OCI-LY3 (cell line): ENCODE data around the gene ANXA4.
"Not testable (repeated sequence)": the region's sequence is repeated elsewhere in the genome, so short reads cannot be mapped to it uniquely, and the experiment has no call there.

ENCODE experiments used
- H2AFZ ChIP-seq: fragments of 200-600, 300-600 bp; shearing (Covaris generic); 2 replicates; pipeline ENCODE4 v1.6.0; 2014; ENCODE audit warnings: antibody characterized with exemption, low read depth, low read length
- H3K27ac ChIP-seq: fragments of 200-600, 300-600 bp; sonication (generic); 2 replicates; pipeline ENCODE4 v1.5.1; 2014; ENCODE audit warnings: mild to moderate bottlenecking, low read length, moderate library complexity, mixed read lengths
- H3K27me3 ChIP-seq: fragments of 200-600, 300-600 bp; sonication (generic); 2 replicates; pipeline ENCODE4 v1.6.1; 2014; ENCODE audit warnings: low read depth, low read length, mixed read lengths
- H3K36me3 ChIP-seq: fragments of 200-600, 300-600 bp; sonication (generic); replicated peaks from 2 replicates; pipeline ENCODE3; 2014; ENCODE audit warnings: low read depth, low read length, mixed read lengths
- H3K4me1 ChIP-seq: fragments of 300-600, 200-600 bp; sonication (generic); 2 replicates; pipeline ENCODE4 v1.6.1; 2014; ENCODE audit warnings: low read length, mixed read lengths
- H3K4me2 ChIP-seq: fragments of 200-600, 300-600 bp; sonication (generic); 2 replicates; pipeline ENCODE4 v1.6.1; 2014; ENCODE audit warnings: low read length, mixed read lengths
- H3K4me3 ChIP-seq: fragments of 300-600, 200-600 bp; sonication (generic); 2 replicates; pipeline ENCODE4 v1.5.1; 2014; ENCODE audit warnings: antibody characterized with exemption, mild to moderate bottlenecking, low read length, moderate library complexity
- H3K79me2 ChIP-seq: fragments of 300-600, 200-600 bp; shearing (Covaris generic); 2 replicates; pipeline ENCODE4 v1.6.1; 2014; ENCODE audit warnings: mild to moderate bottlenecking, low read length, mixed read lengths
- H3K9ac ChIP-seq: fragments of 300-600, 200-600 bp; shearing (Covaris generic); 2 replicates; pipeline ENCODE4 v1.6.0; 2014; ENCODE audit warnings: mild to moderate bottlenecking, low read length, moderate library complexity
- H3K9me3 ChIP-seq: fragments of 200-600, 300-600 bp; shearing (Covaris generic); 2 replicates; pipeline ENCODE4 v1.6.1; 2014; ENCODE audit warnings: low read length, mixed read lengths; ENCODE audit not compliant: insufficient read depth
- H4K20me1 ChIP-seq: fragments of 200-600, 300-600 bp; sonication (generic); 2 replicates; pipeline ENCODE4 v1.6.1; 2016; ENCODE audit warnings: low read length, mixed read lengths; ENCODE audit not compliant: insufficient read depth
- CTCF ChIP-seq: fragments of 200-600, 300-600 bp; sonication (generic); IDR thresholded peaks from 2 replicates; pipeline ENCODE4 v1.5.1; 2014; ENCODE audit warnings: antibody characterized with exemption, low read length, low read depth
- EZH2phosphoT487 ChIP-seq: fragments of 200-600 bp; shearing (Covaris generic); IDR thresholded peaks from 2 replicates; pipeline ENCODE4 v1.6.1; 2018; ENCODE audit warnings: antibody characterized with exemption, mixed run types, low read depth

Gene ANXA4

DNA sequence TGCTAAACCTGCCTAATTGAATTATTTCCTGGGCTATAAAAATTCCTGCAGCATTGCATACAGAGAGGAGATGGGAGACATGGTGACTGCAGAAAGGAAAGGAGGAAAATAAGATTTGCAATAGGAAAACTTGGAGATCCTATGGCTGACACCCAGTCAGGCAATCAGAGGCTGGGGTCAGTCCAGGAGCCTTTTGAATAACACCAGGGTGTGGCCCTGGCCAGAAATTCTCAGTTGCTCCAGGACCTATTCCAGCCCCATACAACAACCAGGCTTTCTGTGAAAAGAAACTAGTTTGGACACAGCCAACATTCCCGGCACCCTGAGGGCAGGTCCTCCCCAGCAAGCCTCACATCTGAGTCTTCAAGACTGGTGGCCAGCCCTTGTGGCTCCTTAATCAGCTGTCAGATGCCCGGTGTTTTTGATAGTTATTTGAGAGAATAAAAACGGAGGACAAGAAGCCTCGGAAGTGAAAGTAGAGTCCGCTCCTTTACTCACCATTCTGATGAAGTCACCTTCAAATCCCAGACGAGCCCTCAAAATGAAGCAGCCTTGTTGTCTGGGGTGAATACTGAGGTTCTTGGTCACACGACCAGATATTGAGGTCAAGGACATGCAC lies 56.5 kb downstream of the ANXA4 start:
- H3K4me3 ChIP-seq, result peak overlapping the region; percentile 66
- H3K27me3 ChIP-seq, result peaks cover 13% of the 10 kb centered on the region
- no peak overlapping the region for H2AFZ ChIP-seq
- peak overlapping the region; percentile 80 for H3K4me2 ChIP-seq
- H3K4me1 ChIP-seq, result peaks cover 41% of the 10 kb centered on the region
- H3K27ac ChIP-seq, result no peak overlapping the region
- H3K36me3 ChIP-seq, result no peaks in the 10 kb centered on the region
- H3K9ac ChIP-seq, result peak overlapping the region; percentile 9; the same call in 1 of the 2 replicates
- TF ChIP-seq CTCF, result no peak
- TF ChIP-seq EZH2phosphoT487, result no peak
- H4K20me1 ChIP-seq, result no peaks in the 10 kb centered on the region
- H3K9me3 ChIP-seq, result no peaks in the 10 kb centered on the region
- no peaks in the 10 kb centered on the region for H3K79me2 ChIP-seq

GRCh38 chr2:69798909-69799526 lies 57.1 kb downstream of the ANXA4 start:
- no peak overlapping the region for H2AFZ ChIP-seq
- H3K27ac ChIP-seq, result no peak overlapping the region
- peak overlapping the region; percentile 80 for H3K4me2 ChIP-seq
- H3K4me1 ChIP-seq, result peaks cover 46% of the 10 kb centered on the region
- no peaks in the 10 kb centered on the region for H4K20me1 ChIP-seq
- peak overlapping the region; percentile 9; the same call in 1 of the 2 replicates for H3K9ac ChIP-seq
- TF ChIP-seq CTCF, result no peak
- no peak for TF ChIP-seq EZH2phosphoT487
- no peaks in the 10 kb centered on the region for H3K79me2 ChIP-seq
- no peaks in the 10 kb centered on the region for H3K36me3 ChIP-seq
- peaks cover 13% of the 10 kb centered on the region for H3K27me3 ChIP-seq
- peak overlapping the region; percentile 66 for H3K4me3 ChIP-seq
- no peaks in the 10 kb centered on the region for H3K9me3 ChIP-seq

DNA sequence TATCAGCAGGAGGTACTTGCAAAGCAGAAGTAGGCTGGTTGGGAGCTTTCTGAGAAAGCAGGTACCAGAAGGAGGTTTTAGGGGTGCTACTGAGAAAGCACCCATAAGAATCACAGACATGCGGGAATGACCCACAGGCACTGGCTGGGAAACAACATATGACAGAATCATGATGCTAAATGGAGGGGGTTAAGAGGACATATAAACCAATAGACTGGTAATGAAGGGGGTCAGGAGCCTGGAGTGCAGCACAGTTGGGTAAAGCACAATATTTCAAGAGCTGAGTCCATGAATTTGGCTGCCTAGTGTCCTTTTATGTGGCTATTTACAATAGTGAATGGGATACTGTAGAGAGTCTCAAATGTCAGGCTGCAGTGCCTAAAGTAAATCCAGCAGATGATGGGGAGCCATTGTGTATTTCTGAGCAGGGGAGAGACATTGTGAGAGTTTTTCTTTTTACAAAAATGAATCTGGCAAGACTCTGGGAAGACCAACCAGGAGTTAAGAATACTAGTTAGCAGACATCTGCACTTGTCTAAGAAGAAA lies 59.9 kb downstream of the ANXA4 start:
- Histone ChIP-seq H3K27me3 (peaks cover 13% of the 10 kb centered on the region), H3K9ac (no peak overlapping the region), H3K79me2 (no peaks in the 10 kb centered on the region), H3K36me3 (peaks cover 6% of the 10 kb centered on the region), H4K20me1 (no peaks in the 10 kb centered on the region), H3K4me1 (peaks cover 46% of the 10 kb centered on the region), H3K4me2 (no peak overlapping the region), H2AFZ (no peak overlapping the region), H3K9me3 (no peaks in the 10 kb centered on the region), H3K4me3 (no peak overlapping the region), H3K27ac (no peak overlapping the region)
- TF ChIP-seq CTCF (no peak), EZH2phosphoT487 (no peak)

GRCh38 chr2:69802781-69803367 lies 60.9 kb downstream of the ANXA4 start:
- peak overlapping the region; percentile 17; the same call in 1 of the 2 replicates for H3K9ac ChIP-seq
- peak overlapping the region; percentile 52 for H3K4me3 ChIP-seq
- H3K27me3 ChIP-seq, H2AFZ ChIP-seq, H3K79me2 ChIP-seq, H3K36me3 ChIP-seq, H4K20me1 ChIP-seq, H3K9me3 ChIP-seq: not testable (repeated sequence)
- peak overlapping the region; percentile 29 for H3K27ac ChIP-seq
- peaks cover 46% of the 10 kb centered on the region for H3K4me1 ChIP-seq
- H3K4me2 ChIP-seq, result peak overlapping the region; percentile 80
